ENCODE measurements around the gene JAZF1.

JAZF1 gene

GRCh38 chr7:28001896-28002295 is 178.7 kb downstream of the JAZF1 start:
- no peaks in the 10 kb centered on the region for H3K36me3 ChIP-seq (ENCODE audit: insufficient read depth, insufficient read length, low read length)
- H3K4me1 ChIP-seq (ENCODE audit: insufficient read depth, insufficient read length): no peaks in the 10 kb centered on the region
- H3K4me3 ChIP-seq (ENCODE audit: insufficient read length, low read depth): no peak overlapping the region
- TF ChIP-seq YY1 (IDR thresholded peaks at IDR 0.05; ENCODE audit: insufficient read depth, insufficient read length) (no peak), SUZ12 (IDR thresholded peaks at IDR 0.05; ENCODE audit: extremely low read depth, insufficient read depth, insufficient read length) (no peak), ZNF274 (IDR thresholded peaks at IDR 0.05; ENCODE audit: low read depth, low read length) (no peak)
- no peak overlapping the region for H3K9ac ChIP-seq (ENCODE audit: insufficient read length, low read depth)
- DNase-seq (ENCODE audit: low read depth, low spot score): no peak
- H3K9me3 ChIP-seq (ENCODE audit: insufficient read depth, low read length): no peaks in the 10 kb centered on the region
- H3K27me3 ChIP-seq (ENCODE audit: insufficient read depth, insufficient read length): no peaks in the 10 kb centered on the region

GRCh38 chr7:27999829-28000228 is 180.8 kb downstream of the JAZF1 start:
- no peaks in the 10 kb centered on the region for H3K27me3 ChIP-seq (ENCODE audit: insufficient read depth, insufficient read length)
- TF ChIP-seq SUZ12 (IDR thresholded peaks at IDR 0.05; ENCODE audit: extremely low read depth, insufficient read depth, insufficient read length) (no peak), YY1 (IDR thresholded peaks at IDR 0.05; ENCODE audit: insufficient read depth, insufficient read length) (no peak), ZNF274 (IDR thresholded peaks at IDR 0.05; ENCODE audit: low read depth, low read length) (no peak)
- DNase-seq (ENCODE audit: low read depth, low spot score): no peak
- no peaks in the 10 kb centered on the region for H3K9me3 ChIP-seq (ENCODE audit: insufficient read depth, low read length)
- no peak overlapping the region for H3K9ac ChIP-seq (ENCODE audit: insufficient read length, low read depth)
- H3K4me1 ChIP-seq (ENCODE audit: insufficient read depth, insufficient read length): no peaks in the 10 kb centered on the region
- no peaks in the 10 kb centered on the region for H3K36me3 ChIP-seq (ENCODE audit: insufficient read depth, insufficient read length, low read length)
- no peak overlapping the region for H3K4me3 ChIP-seq (ENCODE audit: insufficient read length, low read depth)

- no peak for TF ChIP-seq ZNF274 (IDR thresholded peaks at IDR 0.05; ENCODE audit: low read depth, low read length)
- no peak for TF ChIP-seq YY1 (IDR thresholded peaks at IDR 0.05; ENCODE audit: insufficient read depth, insufficient read length)
- no peak for TF ChIP-seq SUZ12 (IDR thresholded peaks at IDR 0.05; ENCODE audit: extremely low read depth, insufficient read depth, insufficient read length)
- no peaks in the 10 kb centered on the region for H3K27me3 ChIP-seq (ENCODE audit: insufficient read depth, insufficient read length)
- no peaks in the 10 kb centered on the region for H3K36me3 ChIP-seq (ENCODE audit: insufficient read depth, insufficient read length, low read length)
- no peaks in the 10 kb centered on the region for H3K4me1 ChIP-seq (ENCODE audit: insufficient read depth, insufficient read length)
- no peak overlapping the region for H3K9ac ChIP-seq (ENCODE audit: insufficient read length, low read depth)
- H3K9me3 ChIP-seq (ENCODE audit: insufficient read depth, low read length): no peaks in the 10 kb centered on the region
- no peak overlapping the region for H3K4me3 ChIP-seq (ENCODE audit: insufficient read length, low read depth)
- DNase-seq (ENCODE audit: low read depth, low spot score): no peak
These were observed 182.2 kb downstream of the JAZF1 start for GRCh38 chr7:27998382-27998781.

- Histone ChIP-seq H3K9me3 (ENCODE audit: insufficient read depth, low read length) (no peaks in the 10 kb centered on the region), H3K4me3 (ENCODE audit: insufficient read length, low read depth) (no peak overlapping the region), H3K9ac (ENCODE audit: insufficient read length, low read depth) (no peak overlapping the region), H3K4me1 (ENCODE audit: insufficient read depth, insufficient read length) (no peaks in the 10 kb centered on the region), H3K36me3 (ENCODE audit: insufficient read depth, insufficient read length, low read length) (no peaks in the 10 kb centered on the region), H3K27me3 (ENCODE audit: insufficient read depth, insufficient read length) (no peaks in the 10 kb centered on the region)
- TF ChIP-seq YY1 (IDR thresholded peaks at IDR 0.05; ENCODE audit: insufficient read depth, insufficient read length) (no peak), ZNF274 (IDR thresholded peaks at IDR 0.05; ENCODE audit: low read depth, low read length) (no peak), SUZ12 (IDR thresholded peaks at IDR 0.05; ENCODE audit: extremely low read depth, insufficient read depth, insufficient read length) (no peak)
- DNase-seq (ENCODE audit: low read depth, low spot score): no peak
These were observed 183.3 kb downstream of the JAZF1 start for GRCh38 chr7:27997188-27997707.

- TF ChIP-seq ZNF274 (IDR thresholded peaks at IDR 0.05; ENCODE audit: low read depth, low read length): no peak
- TF ChIP-seq YY1 (IDR thresholded peaks at IDR 0.05; ENCODE audit: insufficient read depth, insufficient read length): no peak
- no peak for DNase-seq (ENCODE audit: low read depth, low spot score)
- H3K27me3 ChIP-seq (ENCODE audit: insufficient read depth, insufficient read length): no peaks in the 10 kb centered on the region
- no peak overlapping the region for H3K4me3 ChIP-seq (ENCODE audit: insufficient read length, low read depth)
- no peaks in the 10 kb centered on the region for H3K4me1 ChIP-seq (ENCODE audit: insufficient read depth, insufficient read length)
- H3K36me3 ChIP-seq (ENCODE audit: insufficient read depth, insufficient read length, low read length): no peaks in the 10 kb centered on the region
- no peak overlapping the region for H3K9ac ChIP-seq (ENCODE audit: insufficient read length, low read depth)
- no peaks in the 10 kb centered on the region for H3K9me3 ChIP-seq (ENCODE audit: insufficient read depth, low read length)
These were observed 184.5 kb downstream of the JAZF1 start for GRCh38 chr7:27996141-27996540.

GRCh38 chr7:27995228-27995627 is 185.4 kb downstream of the JAZF1 start:
- no peaks in the 10 kb centered on the region for H3K27me3 ChIP-seq (ENCODE audit: insufficient read depth, insufficient read length)
- no peaks in the 10 kb centered on the region for H3K36me3 ChIP-seq (ENCODE audit: insufficient read depth, insufficient read length, low read length)
- H3K9me3 ChIP-seq (ENCODE audit: insufficient read depth, low read length): no peaks in the 10 kb centered on the region
- no peak for TF ChIP-seq SUZ12 (IDR thresholded peaks at IDR 0.05; ENCODE audit: extremely low read depth, insufficient read depth, insufficient read length)
- no peak for TF ChIP-seq YY1 (IDR thresholded peaks at IDR 0.05; ENCODE audit: insufficient read depth, insufficient read length)
- TF ChIP-seq ZNF274 (IDR thresholded peaks at IDR 0.05; ENCODE audit: low read depth, low read length): no peak
- DNase-seq (ENCODE audit: low read depth, low spot score): no peak
- H3K4me3 ChIP-seq (ENCODE audit: insufficient read length, low read depth): no peak overlapping the region
- H3K4me1 ChIP-seq (ENCODE audit: insufficient read depth, insufficient read length): no peaks in the 10 kb centered on the region
- H3K9ac ChIP-seq (ENCODE audit: insufficient read length, low read depth): no peak overlapping the region

GRCh38 chr7:27994639-27995038 is 186.0 kb downstream of the JAZF1 start:
- TF ChIP-seq SUZ12 (IDR thresholded peaks at IDR 0.05; ENCODE audit: extremely low read depth, insufficient read depth, insufficient read length) (no peak), ZNF274 (IDR thresholded peaks at IDR 0.05; ENCODE audit: low read depth, low read length) (no peak), YY1 (IDR thresholded peaks at IDR 0.05; ENCODE audit: insufficient read depth, insufficient read length) (no peak)
- Histone ChIP-seq H3K27me3 (ENCODE audit: insufficient read depth, insufficient read length) (no peaks in the 10 kb centered on the region), H3K4me1 (ENCODE audit: insufficient read depth, insufficient read length) (no peaks in the 10 kb centered on the region), H3K36me3 (ENCODE audit: insufficient read depth, insufficient read length, low read length) (no peaks in the 10 kb centered on the region), H3K9me3 (ENCODE audit: insufficient read depth, low read length) (no peaks in the 10 kb centered on the region), H3K4me3 (ENCODE audit: insufficient read length, low read depth) (no peak overlapping the region), H3K9ac (ENCODE audit: insufficient read length, low read depth) (no peak overlapping the region)
- DNase-seq (ENCODE audit: low read depth, low spot score): no peak
